HG03520 (cell line): ENCODE measurements around the gene SH3RF3.

Experiments
- ATAC-seq: cut with Tn5 transposase; IDR thresholded peaks from one replicate; pipeline ENCODE4 v1.9.1; 2021; ENCODE audit warnings: mild to moderate bottlenecking, moderate library complexity; ENCODE audit not compliant: unreplicated experiment

Gene SH3RF3

DNA sequence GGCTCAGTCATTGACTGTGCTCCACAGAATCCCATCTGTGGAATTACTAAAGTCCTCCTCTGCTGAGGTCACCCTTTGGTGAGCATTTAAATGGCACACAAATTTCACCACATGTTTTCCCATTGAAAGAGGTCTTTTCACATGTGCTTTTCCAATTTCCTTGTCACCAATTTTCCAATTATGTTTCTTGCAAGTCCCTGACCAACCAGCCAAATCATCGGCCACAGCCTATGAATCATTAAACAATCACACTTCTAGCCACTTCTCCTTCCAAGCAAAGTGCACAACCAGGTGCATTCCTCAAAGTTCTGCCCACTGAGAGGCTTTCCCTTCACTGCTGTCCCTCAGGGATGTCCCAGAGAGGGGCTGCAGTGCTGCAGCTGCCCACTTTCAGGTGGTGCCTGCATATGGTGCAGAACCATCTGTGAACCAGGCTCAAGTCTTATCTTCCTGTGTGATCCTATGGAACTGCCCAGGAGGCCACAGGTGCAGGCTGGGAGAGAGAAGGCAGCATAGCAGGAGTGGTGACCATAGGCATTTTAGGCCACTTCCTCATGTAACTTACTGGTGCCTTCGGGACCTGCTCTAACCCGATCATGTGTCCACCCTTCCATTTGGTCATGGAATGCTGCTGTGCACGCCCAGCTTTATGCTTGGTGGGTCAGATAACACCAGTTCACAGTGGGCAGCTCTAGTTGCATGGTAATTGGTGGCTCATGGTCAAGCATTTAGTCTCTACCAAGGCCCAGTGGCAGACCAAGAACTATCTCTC, 331.7 kb downstream of the SH3RF3 start:
- ATAC-seq: no peak

DNA sequence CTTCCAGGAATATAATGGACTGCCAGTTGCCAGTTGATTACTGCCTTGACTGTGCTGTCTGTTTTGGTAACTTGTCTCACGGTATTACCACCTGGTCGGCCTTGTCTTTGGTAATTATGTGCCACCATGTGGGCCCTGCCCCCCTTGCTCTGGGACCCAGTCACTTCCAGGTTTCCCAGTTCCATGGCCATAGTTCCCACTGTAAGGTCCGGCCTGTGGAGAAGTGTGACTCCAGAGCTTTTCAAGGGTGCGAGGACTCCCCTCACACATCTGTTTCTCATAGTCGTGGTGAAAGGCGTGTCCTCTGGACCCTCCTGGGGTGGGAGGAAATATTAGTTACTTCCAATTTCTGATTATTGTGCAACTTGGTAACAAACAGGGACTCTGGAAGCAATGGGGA, 334.2 kb downstream of the SH3RF3 start:
- no peak for ATAC-seq

DNA sequence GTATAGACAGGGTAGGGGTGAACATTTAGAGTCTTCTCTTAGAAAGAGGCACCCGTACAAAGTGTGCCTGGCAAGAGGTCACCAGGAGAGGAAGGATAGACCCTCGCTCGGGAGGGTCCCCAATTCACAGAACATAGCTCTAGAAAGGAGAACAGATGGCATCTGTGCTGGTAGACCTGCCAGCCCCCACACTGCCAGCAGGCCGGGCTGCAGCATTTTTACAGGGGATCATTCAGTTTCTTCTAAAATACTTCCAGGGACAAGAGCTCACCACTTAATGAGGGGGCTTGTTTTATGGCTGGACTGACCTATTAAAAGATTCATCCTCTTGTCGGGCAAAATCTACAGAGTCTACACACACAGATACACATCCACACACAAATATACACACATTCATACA, 334.9 kb downstream of the SH3RF3 start:
- ATAC-seq: no peak

DNA sequence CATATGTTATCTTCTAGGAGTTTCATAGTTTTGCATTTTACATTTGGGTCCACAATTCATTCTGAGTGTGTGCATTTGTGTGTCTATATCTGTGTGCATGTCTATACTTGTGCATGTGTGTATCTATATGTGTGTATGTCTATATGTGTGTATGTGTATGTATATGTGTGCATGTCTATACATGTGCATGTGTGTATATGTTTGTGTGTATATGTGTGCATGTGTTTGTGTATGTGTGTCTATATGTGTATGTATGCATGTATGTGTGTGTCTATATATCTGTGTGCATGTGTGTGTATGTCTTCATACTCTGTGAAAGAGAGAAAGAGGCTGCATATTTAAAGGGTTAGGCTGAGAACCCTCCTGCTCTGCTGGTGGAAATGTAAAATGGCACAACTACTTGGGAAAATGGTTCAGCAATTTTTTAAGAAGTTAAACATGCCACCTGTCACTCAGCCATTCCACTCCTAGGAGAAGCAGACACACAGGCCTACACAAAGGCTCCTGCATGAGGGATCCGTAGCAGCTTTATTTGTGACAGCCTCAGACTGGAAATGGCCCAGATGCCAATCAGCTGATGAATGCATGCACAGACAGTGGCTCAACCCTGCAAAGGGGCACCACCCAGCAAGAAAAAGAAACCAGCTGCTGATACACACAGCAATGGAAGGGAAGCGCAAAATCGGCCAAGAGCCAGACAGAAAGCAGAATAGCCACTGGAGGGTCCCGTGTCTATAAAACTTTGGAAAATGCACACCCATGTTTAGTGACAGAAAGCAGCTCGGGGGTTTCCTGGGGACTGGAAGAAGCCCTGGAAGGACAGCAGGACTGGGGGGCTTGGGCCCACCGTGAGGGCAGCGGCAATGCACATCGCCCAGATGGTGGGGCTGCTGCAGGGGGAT, 337.9 kb downstream of the SH3RF3 start:
- ATAC-seq: no peak

DNA sequence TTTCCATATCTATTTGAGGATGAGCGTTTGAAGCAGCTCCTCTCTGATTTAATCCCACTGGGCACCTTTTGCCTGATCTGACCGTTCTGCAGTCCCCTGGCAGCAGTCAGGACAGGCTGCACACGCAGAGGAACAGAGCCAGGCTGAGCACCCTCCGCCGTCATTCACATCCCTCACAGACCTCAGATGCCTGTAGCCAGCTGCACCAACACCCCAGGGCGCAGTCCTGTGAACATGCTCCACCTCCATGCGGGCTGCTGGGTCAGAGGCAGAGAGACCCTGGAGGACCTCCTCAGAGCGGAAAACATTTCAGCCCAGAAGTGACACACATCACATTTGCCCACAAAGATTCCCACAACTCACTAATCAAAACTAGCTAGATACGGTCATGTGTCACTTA, 338.7 kb downstream of the SH3RF3 start:
- no peak for ATAC-seq

DNA sequence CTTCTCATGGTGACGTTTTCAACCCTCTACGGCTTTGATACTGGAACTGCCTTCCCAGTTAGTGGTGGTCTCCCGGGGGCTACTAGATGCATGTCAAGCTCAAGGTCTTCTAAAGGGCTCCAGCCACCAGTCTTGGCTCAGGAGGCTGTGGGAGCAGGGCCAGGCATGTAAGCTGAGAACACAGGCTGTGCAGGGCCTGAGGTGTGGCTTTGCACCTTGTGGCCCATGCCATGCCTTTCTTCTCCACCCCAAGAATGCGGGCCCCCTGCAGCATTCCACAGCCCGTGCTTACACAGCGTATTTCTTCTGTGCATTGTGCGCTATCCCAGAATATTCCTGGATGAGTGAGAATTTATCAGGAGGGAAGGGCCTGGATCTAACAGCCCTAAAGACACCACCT, 339.9 kb downstream of the SH3RF3 start:
- ATAC-seq: no peak

DNA sequence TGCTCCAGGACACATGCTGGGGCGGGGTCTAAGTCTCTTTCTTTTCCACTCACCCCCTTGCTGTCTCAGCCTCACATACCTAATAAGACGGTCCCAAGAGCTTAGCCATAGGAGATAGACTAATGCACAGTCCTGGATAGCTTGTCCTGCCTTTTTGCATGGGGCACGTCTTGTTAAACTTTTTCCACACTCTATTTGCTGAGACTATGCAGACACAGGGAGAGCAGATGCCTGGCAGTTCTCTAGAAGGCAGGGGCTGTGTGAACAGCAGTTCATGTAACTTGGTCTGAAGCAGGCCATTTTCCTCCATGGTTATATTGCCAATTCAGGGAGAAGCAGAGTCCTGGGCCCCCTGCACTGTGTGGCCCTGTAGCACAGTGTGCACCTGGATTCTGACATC, 342.7 kb downstream of the SH3RF3 start:
- no peak for ATAC-seq

DNA sequence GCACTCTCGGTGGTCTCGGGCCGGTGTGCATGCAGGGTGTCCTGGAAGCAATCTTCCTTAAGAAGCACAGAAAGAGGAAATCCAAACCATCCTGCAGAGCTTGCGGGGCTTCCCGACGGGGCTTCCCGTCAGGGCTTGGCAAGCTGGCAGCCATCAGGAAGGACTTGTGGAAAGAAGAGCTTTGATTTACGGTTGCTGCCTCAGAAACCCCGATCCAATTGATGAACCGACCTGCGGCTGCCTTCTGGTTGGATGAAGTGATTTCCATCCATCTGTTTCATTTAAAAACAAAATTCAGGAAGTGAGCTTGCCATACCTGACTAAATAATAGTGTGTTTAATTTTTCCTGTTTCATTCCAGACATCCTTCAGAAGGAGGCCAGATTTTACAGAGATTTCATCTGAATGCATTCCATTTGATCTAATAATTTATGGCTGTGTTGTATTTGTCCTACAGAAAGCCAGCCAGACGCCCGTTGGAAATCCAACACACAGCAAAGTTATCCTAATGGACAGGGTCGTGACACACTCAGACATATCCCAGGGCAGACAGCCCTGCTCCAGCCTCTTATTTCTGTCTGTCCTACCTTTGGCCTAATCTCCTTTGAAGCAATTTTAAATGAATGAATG, 343.4 kb downstream of the SH3RF3 start:
- ATAC-seq: no peak

DNA sequence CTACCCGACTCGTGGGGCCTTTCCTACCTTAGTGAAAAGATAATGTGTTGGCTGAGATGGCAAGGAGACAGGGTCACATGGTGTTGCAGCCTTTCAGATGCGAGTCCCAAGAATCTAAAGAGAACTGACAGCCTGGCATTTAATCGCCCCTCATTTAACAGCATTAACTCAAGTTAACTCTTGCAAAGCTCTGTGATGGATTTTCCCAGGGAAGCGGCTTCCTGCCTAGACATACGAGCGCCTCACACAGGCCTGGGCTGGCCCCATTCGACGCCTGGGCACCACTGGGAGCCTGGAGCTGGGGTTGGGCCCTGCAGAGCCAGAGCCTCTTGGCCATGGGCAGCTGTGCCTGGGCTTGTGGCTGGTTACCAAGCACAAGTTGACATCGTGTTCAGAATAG, 344.0 kb downstream of the SH3RF3 start:
- no peak for ATAC-seq

DNA sequence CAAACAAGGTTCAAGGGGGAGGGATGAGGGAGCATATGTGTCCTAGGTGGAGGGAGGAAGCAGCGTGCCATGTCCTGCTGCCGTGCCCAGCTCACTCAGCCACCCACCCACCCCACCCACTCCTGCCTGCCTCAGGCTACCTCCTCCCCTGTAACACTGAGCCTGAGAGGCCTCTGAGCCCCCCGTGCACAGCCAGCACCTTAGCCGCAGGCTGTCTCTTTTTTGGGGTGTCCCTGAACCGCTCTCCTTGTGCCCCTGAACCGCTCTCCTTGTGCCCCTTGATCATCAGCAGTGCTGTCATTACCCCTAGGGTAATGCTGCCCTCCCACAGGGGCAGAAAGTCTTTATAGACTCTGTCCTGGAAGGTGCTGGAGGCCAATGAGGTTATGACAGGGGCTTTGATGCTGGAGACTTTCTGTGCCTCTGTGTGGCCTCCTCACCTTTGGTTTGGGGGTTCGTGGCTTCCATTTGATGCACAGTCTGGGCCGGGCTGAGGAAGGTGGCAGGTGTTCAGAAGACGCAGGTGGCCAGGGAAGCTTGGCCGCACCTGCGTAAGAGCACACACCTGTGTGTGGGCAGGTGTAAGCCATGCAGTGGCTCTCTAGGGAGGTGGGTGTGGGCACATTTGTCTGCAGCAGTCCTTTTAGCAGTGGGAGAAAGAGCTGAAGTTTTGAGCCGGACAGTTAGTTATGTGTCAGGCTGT, 344.8 kb downstream of the SH3RF3 start:
- ATAC-seq: no peak

DNA sequence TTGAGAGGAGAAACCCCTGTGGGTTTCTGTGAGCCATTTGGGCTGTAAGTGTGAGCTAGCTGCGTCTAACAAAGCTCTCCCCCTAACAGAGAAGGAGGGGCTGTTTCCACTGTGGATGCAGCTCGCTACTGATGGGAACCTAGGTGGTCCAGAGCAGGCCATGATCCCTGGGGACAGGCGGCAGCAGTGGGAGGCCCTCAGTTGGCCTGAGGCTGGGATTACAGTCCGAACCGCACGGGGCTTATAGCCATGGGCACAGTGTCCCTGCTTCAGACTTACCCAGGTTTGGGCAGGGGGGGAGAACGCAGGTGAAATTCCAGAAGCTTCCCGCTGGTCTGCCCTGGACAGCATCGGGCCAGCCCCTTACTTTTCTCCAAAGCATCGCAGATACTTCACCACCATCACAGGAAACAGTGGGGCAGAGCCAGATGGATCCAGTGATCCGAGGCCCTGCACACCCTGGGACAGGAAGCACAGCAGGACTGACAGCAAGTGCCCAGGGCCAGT, 345.4 kb downstream of the SH3RF3 start:
- no peak for ATAC-seq

DNA sequence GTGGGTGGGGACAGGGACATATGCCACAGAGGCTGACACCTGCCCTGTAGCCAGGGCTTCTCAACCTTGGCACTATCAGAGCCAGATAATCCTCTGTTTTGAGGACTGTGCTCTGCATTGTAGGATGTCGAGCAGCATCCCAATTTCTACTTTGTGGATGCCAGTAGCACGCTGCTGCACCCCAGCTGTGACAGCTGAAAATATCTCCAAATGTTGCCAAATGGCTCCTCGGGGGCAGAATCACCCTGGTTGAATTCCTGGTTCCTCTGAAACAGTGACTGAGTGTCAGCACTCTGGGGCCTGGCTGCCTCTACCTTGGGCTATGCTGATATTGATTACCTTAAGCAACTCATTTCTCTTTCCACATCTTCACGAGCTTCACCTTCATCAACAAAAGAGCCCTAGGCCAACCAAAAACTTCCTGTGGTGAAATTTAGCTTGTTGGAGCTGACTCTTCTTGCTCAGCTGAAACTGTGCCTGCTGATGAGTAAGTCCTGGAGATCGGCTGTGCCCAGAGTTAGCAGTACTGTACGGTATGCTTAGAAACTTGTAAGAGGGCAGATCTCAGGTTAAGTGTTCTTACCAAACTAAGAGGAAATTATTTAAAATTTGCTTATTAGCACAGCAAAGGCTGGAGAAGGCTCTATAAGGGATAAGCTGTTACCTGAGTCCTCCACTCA, 346.7 kb downstream of the SH3RF3 start:
- ATAC-seq: peak; percentile 43

DNA sequence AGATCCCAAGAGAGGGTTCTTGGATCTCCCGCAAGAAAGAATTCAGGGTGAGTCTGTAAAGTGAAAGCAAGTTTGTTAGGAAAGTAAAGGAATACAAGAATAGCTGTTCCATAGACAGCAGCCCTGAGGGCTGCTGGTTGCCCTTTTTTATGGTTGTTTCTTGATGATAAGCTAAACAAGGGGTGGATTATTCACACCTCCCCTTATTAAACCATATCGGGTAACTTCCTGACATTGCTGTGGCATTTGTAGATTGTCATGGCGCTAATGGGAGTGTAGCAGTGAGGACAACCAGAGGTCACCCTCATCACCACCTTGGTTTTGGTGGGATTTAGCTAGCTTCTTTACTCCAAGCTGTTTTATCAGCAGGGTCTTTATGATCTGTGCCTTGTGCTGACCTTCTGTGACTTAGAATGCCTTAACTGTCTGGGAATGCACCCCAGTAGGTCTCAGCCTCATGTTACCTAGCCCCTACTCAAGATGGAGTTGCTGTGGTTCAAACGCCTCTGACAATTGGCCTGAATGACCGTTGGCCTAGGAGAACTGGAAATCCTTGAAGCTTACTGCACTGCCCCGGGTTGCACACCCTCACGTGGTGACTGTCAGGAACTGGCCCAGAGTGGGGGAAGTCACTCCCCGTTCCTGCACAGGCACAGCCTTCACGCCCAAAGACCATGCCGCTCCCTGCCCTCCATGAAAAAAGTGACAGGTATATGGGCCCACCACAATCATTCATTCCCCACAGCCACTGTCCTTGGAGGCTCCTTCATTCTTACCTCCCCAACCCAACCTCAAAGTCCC, 347.8 kb downstream of the SH3RF3 start:
- no peak for ATAC-seq

DNA sequence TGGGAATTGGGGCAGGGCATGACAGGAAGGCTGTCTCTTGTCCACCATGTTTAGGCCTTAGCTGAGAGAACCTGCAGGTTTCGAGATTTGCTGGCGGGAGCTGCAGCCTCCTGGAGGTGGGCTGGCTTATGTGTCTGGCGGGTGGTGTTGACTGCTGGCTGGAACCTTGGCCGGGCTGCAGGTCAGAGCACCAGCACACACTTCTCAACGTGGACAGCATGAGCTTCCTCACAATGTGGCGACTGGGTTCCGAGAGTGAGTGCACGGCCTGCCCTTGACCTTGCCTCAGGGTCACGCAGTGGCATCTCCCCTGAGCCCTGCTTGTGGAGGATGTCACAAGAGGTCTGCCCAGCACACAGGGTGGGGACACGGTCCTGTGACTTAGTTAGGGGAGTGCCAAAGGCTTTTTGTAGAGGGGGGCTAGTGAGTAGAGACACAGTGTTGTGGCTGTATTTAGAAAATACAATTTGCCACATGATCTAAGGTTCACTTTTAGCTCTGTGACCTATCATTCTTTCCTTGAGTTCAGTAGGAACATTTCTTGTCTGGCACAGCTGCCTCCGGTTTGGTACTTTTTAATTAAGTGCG, 350.0 kb downstream of the SH3RF3 start:
- no peak for ATAC-seq

DNA sequence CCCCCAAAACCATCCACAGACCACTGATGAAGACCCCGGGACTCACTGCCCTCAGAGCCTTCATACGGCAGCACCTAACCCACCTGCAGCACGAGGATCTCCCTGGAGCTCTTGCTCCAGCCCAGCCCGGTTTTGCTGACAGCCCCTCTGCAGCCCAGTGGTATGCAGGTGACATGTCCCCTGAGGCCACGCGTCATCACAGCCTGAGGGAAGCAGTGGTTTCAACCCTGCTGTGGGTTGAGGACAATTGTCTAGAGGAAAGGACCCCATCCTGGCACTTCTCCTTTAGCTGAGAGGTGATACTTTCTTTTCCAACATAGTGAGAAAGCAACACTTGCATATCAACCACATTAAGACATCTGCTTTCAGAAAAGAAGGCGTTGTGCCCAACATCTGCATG, 350.8 kb downstream of the SH3RF3 start:
- ATAC-seq: no peak

DNA sequence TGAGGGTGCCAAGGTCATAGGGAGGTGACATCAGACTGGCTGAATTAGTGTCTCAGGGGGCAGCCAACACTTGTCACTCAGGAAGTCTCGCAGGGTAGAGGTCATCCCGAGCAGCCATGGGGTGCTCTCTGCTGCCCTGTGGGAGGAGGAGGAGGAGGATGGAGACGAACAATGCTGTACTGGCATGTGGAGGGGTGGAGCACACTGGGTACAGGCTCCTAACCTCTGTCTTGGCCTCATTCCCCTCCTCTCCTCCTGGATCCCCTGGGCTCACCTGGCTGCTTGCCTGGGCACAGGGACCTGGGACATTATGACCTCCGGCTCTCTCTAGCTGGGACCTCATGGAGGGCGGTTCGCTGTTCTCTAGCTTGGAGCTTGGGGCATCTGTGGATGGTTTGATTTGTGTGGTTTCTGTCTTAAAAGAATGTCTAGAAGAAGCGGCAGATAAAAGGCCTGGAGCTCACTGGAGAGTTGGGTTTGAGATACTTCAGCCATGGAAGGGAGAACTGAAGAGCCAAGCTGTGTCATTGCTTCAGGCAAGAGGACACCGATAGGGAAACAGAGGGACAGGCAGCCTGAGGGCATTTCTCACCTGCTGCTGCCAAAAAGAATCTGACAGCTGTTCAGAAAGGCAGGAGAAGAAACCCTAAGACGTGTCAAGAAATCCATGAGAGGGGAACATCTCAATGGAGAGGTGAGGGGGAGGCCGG, 351.6 kb downstream of the SH3RF3 start:
- no peak for ATAC-seq

DNA sequence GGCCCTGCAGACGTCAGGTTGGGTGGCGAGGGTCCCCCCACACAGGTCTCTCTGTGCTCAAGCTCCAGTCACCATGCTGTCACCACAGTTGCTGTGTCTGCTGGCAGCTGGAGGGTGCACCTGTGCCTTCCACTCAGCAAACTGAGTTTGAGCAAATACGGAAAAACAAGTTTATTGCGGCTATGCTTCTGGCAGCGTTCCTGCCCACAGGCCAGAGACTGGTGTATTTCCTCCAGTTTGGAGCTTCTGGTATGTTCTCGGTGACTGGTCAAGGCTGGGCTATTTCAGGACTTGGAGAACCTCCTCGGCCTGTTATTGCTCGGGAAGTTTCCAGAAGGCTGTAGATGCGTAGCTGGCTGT, 352.2 kb downstream of the SH3RF3 start:
- ATAC-seq: no peak

DNA sequence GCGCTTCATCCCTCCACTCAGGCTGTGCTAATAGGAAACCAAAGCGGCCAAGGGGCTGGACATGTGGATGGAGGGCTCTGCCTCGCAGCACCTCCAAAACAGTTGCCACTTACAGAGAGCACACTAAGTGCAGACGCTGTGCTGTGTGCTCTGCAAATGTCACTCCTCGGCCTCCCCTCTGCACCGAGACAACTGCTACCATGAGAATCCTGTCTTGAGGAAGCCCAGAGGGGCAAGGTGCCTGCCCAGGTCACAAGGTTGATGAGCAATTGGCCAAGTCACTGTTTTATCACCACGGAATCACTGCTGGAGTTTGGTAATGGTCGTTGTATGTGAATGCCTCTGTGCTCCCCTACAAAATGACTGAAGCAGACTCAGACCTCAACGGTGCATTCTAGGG, 352.6 kb downstream of the SH3RF3 start:
- no peak for ATAC-seq
